ENCODE measurements around the gene KRT83.

GRCh38 chr12:52316701-52317100, 4.5 kb downstream of the KRT83 start:
- TF ChIP-seq POLR2AphosphoS5 (IDR thresholded peaks at IDR 0.05; ENCODE audit: low read depth, low read length) = no peak
- no peak for TF ChIP-seq POLR2A (IDR thresholded peaks at IDR 0.05; ENCODE audit: low read depth, low read length)
